Lung microvascular endothelial cell (primary cell): ENCODE results near the gene STARD3. TPM values are rescaled to one million over a fixed set of nuclear protein-coding genes. Genes with fewer than 3 reads are reported as not detected.
A peak's percentile ranks its signal among the peaks of the same experiment; 100 is the strongest.

Source experiments
- DNase-seq, 2 donors: peaks; one replicate each; pipeline versions ENCODE4 v3.0.0 to v3.0.0-alpha.2; 2010; ENCODE audit warnings: low read depth in 2 of 2
- total RNA-seq: library from RNA; depleted of rRNA; stranded (reverse); fragments of >200 nt; gene quantifications from 2 replicates; pipeline ENCODE4 v1.2.1, GENCODE V29; 2014

The STARD3 gene
- total RNA-seq, 1 donor from 2014 or later = 52.0 TPM

DNA sequence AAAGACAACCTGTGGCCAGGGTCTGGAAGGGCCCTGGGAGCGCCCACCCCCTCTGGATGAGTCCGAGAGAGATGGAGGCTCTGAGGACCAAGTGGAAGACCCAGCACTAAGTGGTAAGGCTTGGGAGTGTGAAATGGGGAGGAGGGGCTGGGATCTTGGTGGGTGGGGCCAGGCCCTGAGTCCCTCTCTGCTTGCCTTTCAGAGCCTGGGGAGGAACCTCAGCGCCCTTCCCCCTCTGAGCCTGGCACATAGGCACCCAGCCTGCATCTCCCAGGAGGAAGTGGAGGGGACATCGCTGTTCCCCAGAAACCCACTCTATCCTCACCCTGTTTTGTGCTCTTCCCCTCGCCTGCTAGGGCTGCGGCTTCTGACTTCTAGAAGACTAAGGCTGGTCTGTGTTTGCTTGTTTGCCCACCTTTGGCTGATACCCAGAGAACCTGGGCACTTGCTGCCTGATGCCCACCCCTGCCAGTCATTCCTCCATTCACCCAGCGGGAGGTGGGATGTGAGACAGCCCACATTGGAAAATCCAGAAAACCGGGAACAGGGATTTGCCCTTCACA is 1.2 kb upstream of the STARD3 start:
- DNase-seq = no peak

- DNase-seq = no peak
Measured at GRCh38 chr17:39636587-39636926, 387 bp upstream of the STARD3 start.

GRCh38 chr17:39638317-39638716 is 1.4 kb downstream of the STARD3 start:
- DNase-seq = no peak

GRCh38 chr17:39639043-39639442 is 2.1 kb downstream of the STARD3 start:
- DNase-seq = no peak

DNA sequence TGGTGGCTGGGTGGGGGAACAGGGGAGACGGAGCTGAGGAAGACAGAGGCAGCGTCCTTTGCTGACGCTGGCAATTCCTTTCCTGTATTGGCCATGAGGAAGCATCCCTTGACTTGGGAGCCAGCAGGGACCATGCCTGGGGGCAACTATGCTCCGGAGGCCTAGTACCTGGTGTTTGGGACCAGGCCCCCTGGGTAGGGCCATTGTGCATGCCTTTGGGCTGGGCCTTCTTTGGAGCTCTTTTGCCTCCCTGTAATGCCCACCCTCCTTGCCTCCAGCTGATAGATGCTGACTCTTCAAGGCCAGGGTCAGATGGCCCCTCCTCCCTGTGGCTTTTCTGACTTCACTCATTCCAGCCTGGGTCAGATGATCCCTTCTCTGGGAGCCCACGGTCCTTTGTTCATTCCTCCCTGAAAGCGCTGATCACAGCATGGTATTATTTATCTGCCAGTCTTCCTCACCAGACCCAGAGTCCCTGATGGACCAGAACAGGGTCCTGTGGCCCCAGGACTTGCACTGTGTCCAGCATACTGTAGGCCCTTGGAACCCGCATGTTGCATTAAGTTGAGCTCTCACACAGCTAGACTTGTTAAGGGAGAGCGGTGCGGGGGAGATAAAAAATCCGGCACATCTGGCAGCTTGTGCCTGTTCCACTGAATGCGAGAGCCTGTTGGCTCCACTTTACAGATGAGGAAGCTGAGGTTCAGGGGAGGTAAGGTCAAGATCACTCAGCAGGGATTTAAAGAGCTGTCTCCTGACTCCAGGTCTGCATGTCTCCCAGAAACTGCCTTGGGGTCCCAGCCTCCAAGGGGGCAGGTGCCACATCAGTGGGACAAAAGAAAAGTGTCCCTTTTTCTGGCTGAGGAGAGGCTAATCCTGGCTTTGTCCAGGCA is 2.9 kb downstream of the STARD3 start:
- no peak for DNase-seq

- peak in 1 of 2 donors; percentile 14 for DNase-seq
Measured at GRCh38 chr17:39640591-39641031, 3.7 kb downstream of the STARD3 start.

DNA sequence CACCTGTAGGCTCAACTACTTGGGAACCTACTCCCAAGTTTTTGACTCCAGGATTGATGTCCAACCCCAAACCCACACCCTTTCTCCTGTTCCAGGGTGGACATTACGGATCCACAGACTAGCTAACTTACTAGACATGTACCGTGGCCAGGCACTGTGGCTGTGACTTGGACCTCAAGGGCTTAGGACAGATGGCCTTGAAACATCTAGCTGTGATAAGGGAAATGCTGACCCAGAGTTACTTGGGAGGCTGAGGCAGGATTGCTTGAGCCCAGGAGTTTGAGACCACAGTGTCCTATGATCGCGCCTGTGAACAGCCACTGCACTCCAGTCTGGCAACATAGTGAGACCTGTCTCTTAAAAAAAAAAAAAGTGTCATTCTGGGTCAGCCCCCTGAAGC is 4.2 kb downstream of the STARD3 start:
- no peak for DNase-seq

GRCh38 chr17:39641883-39642282 is 4.9 kb downstream of the STARD3 start:
- no peak for DNase-seq

- DNase-seq = no peak
Measured at GRCh38 chr17:39642291-39643074, 5.5 kb downstream of the STARD3 start.

GRCh38 chr17:39643271-39643670 is 6.3 kb downstream of the STARD3 start:
- peak in 1 of 2 donors; percentile 46 for DNase-seq

DNA sequence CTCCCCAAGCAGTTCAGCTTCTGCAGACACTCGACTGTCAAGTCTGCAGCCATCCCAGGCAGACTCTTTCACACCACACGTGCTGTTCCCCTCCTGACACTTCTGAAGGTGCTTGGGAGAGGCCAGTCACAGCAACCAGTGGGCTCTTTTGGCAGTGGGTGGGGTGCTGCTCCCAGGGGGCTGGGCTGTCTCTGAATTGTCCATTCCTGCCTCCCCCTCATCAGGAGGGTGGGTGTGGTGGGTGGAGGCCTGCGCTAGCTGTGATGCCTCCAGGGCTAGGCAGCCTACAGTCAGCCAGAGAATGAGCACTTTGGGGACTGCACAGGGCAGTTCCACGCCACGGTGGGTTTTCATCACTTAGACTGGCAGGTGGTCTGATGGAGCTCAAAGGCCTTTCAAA is 10.3 kb downstream of the STARD3 start:
- DNase-seq = no peak

- DNase-seq = no peak
Measured at GRCh38 chr17:39648616-39649366, 11.8 kb downstream of the STARD3 start.

GRCh38 chr17:39650121-39650579 is 13.2 kb downstream of the STARD3 start:
- peak in 1 of 2 donors; percentile 27 for DNase-seq

GRCh38 chr17:39651923-39652586 is 15.1 kb downstream of the STARD3 start:
- DNase-seq = no peak

GRCh38 chr17:39652587-39653315 is 15.8 kb downstream of the STARD3 start:
- no peak for DNase-seq

DNA sequence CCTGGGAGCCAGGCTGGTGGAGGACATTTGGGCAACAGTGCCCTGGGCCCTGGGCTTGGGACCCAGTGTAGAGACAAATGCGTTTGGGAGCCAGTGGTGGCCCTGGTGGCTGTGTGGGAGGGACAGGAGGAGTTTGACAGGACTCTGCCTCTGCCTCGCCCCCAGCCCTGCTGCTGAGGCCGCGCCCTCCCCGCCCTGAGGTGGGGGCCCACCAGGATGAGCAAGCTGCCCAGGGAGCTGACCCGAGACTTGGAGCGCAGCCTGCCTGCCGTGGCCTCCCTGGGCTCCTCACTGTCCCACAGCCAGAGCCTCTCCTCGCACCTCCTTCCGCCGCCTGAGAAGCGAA is 16.3 kb downstream of the STARD3 start:
- DNase-seq = no peak

DNA sequence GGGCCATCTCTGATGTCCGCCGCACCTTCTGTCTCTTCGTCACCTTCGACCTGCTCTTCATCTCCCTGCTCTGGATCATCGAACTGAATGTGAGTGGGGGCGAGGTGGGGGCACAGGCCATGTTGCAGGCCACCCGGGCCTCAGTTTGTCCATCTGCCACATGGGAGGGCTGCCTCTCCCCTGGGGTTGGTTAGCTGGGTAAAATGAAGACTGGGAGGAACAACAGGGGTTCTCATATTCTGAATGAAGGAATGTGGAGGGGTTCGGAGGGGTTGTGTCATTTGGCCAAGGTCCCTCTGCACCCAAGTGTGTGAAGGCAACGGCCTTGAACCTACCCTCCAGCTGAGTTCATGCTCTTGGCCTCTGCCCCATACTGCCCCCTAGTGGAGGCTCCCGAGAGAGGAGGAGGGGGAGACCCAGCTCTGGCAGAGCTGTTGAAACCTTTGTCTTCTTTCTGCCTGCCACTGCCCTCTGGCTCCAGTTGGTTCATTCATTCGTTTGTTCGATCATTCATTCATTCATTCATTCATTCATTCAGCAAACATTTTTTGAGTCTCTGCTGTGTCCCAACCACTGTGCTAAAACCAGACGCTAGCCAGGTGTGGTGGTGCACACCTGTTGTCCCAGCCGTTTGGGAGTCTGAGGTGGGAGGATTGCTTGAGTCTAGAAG is 16.9 kb downstream of the STARD3 start:
- DNase-seq = peak; percentile 53 to 63

GRCh38 chr17:39655105-39655504 is 18.2 kb downstream of the STARD3 start:
- no peak for DNase-seq

DNA sequence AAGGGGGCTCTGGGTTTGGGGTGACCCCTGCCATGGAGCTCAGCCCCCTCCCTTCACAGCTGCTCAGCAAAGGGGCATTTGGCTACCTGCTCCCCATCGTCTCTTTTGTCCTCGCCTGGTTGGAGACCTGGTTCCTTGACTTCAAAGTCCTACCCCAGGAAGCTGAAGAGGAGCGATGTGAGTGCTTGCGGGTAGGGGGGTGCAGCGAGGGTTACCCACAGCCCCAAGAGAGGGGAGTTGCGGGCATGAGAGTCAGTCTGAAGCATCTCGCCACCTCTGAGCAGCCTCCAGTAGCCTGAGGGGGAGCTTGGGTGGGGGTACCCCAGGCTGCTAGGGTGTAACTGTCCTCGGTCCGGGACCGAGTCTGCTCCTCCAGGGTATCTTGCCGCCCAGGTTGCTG is 21.4 kb downstream of the STARD3 start:
- DNase-seq = no peak

DNA sequence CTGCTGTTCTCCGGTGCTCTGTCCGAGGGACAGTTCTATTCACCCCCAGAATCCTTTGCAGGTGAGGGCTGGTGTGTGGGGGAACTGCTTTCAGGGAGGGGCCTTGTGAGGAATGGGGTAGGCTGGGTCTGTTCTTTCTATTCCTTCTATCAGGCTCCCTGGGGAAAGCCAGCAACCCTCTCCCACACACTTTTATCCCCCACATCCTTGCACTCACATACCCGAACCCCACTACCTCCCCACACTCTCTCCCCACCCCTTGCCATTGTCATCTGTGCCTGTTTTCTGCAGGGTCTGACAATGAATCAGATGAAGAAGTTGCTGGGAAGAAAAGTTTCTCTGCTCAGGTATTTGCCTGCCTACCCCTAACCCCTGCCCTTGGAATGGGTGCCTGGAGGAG is 21.8 kb downstream of the STARD3 start:
- DNase-seq = no peak
